Heart right ventricle (tissue), 16 donors: ENCODE results near the gene RRP15. TPM values are rescaled to one million over a fixed set of nuclear protein-coding genes. Genes with fewer than 3 reads are reported as not detected.

Experiments used
- ATAC-seq, 8 donors: fragments of 200-7000 bp; cut with Tn5 transposase; one replicate each; pipeline ENCODE4 v1.9.1; 2020; ENCODE audit warnings: mild to moderate bottlenecking in 8 of 8, moderate library complexity in 8 of 8, moderate number of reproducible peaks in 1 of 8
- DNase-seq, 2 donors: peaks; one replicate each; pipeline ENCODE4 v3.0.0-alpha.2; 2020
- H3K27ac ChIP-seq, 10 donors: fragments of 200-600 bp; sonication (generic) in 2 of 10; one replicate each; pipeline versions ENCODE4 v1.5.0 to v1.8.0; 2020 to 2022; ENCODE audit warnings: mild to moderate bottlenecking in 3 of 10
- H3K27me3 ChIP-seq, 7 donors: fragments of 200-600 bp; one replicate each; pipeline ENCODE4 v1.8.0; 2021 to 2022; ENCODE audit warnings: mild to moderate bottlenecking in 2 of 7
- H3K36me3 ChIP-seq, 9 donors: fragments of 200-600 bp; sonication (generic) in 1 of 9; one replicate each; pipeline versions ENCODE4 v1.5.0 to v1.8.0; 2020 to 2022; ENCODE audit warnings: mild to moderate bottlenecking in 2 of 9
- H3K4me1 ChIP-seq, 9 donors: fragments of 200-600 bp; sonication (generic) in 1 of 9; one replicate each; pipeline versions ENCODE4 v1.5.0 to v1.8.0; 2020 to 2022; ENCODE audit warnings: mild to moderate bottlenecking in 4 of 9
- H3K4me3 ChIP-seq, 10 donors: fragments of 200-600 bp; sonication (generic) in 2 of 10; one replicate each; pipeline versions ENCODE4 v1.5.0 to v1.8.0; 2020 to 2022; ENCODE audit warnings: mild to moderate bottlenecking in 7 of 10, moderate library complexity in 2 of 10
- H3K9me3 ChIP-seq, 11 donors: fragments of 200-600 bp in 10 of 11; sonication (generic) in 2 of 11; one replicate each; pipeline versions ENCODE4 v1.5.0 to v1.8.0; 2013 to 2022; ENCODE audit warnings: mild to moderate bottlenecking in 2 of 11, control low read depth in 1 of 11, moderate library complexity in 1 of 11
- CTCF ChIP-seq, 9 donors: fragments of 200-600 bp; sonication (generic) in 2 of 9; IDR thresholded peaks; one replicate each; pipeline versions ENCODE4 v1.5.0 to v1.8.0; 2021 to 2022; ENCODE audit warnings: antibody characterized with exemption in 9 of 9, mild to moderate bottlenecking in 5 of 9, moderate library complexity in 1 of 9
- WGBS, 2 donors: extraction: QIAGEN DNeasy Blood & Tissue Kit; methylation state at CpG; one replicate each; pipeline ENCODE4 v1.1.7; 2013; ENCODE audit warnings: inconsistent platforms in 1 of 2; 5-methylcytosine and 5-hydroxymethylcytosine counted together
- intact Hi-C, 10 donors: fragments of 100-400 bp; cut with DNase I; formaldehyde crosslinking; loops; one replicate each; pipeline versions ENCODE4 v1.11.1 to v1.14.2; 2022
- polyA plus RNA-seq, 2 donors: library from polyadenylated mRNA; stranded (reverse); fragments of 200-250 nt; gene quantifications; one replicate each; pipeline ENCODE4 v1.2.3, GENCODE V29; 2013
- total RNA-seq, 10 donors: library from RNA; stranded (reverse); fragmentation: NEBNext Ultra II Directional in 3 of 10; extraction: Animal tissue kit (Norgen Biotek cat#: 25700) in 3 of 10; gene quantifications; one replicate each; pipeline versions ENCODE4 v1.2.1 to v1.2.4, GENCODE V29; 2021 to 2023
- donor health status: Arrhythmogenic right ventricular cardiomyopathy.
- donor health status: ischemic (EF 13 %, LVEDD 7.1; RV severe dilation, severe dysfunction).
- donor health status: healthy with polysubstance abuse.
- donor health status: DM: no; HTN: yes; CAD: no.
- donor health status: DM: no; HTN: no; CAD: no.
- donor health status: ischemic (EF 25% LVEDD 6.9; RV normal size, moderate dysfunction).
- donor health status: ischemic (EF 25% LVEDD 5.7; RV mildly dilated, moderate dysfunction).
- donor health status: healthy.
- donor health status: DM: yes; HTN: yes; CAD: no.
- donor health status: Ischemic cardiomyopathy.
- donor health status: ischemic (EF 35%, LVEDD 5.7; RV mildly dilated, moderate dysfunction).
- donor health status: nonischemic (EF 11% LVEDD 7.7; RV severe dilation, severe dysfunction).
- donor health status: DM: yes; HTN: yes; CAD: no.
- donor health status: PGD.
- donor health status: ischemic (EF 29% LVEDD 5.4; RV normal size, mild dysfunction).
- donor health status: nonischemic (EF 23%, LVEDD 6.1; RV moderate dilation, normal function).

The RRP15 gene
- total and polyA plus RNA-seq, 12 donors = 3.6 to 26.6 (median 21.1) TPM

GRCh38 chr1:218322762-218323161 lies 37.7 kb downstream of the RRP15 start:
- 95 to 97% methylated on average over 17 of the region's 17 CpGs for WGBS, 2 donors
- H3K36me3 ChIP-seq = peaks cover 0 to 35% (median 9%) of the 10 kb centered on the region in 9 donors
- no peaks in the 10 kb centered on the region for H3K9me3 ChIP-seq
- no peak overlapping the region for H3K27ac ChIP-seq
- no peak overlapping the region for H3K4me3 ChIP-seq
- TF ChIP-seq CTCF (IDR thresholded peaks at IDR 0.05) = no peak
- no peak for ATAC-seq
- no peak for DNase-seq
- H3K27me3 ChIP-seq = no peaks in the 10 kb centered on the region
- intact Hi-C loops = loop anchor here in 4 of 10 donors (10.0 kb wide), 3 partner anchors 1242 to 1492 kb away; no protein-coding TSS in a partner anchor
- no peaks in the 10 kb centered on the region for H3K4me1 ChIP-seq

- 97 to 99% methylated on average over 21 of the region's 21 CpGs for WGBS, 2 donors
Observed at GRCh38 chr1:218323568-218324225, 38.6 kb downstream of the RRP15 start.

GRCh38 chr1:218324226-218324580 lies 39.1 kb downstream of the RRP15 start:
- Histone ChIP-seq H3K4me1 (no peaks in the 10 kb centered on the region), H3K9me3 (no peaks in the 10 kb centered on the region), H3K27ac (no peak overlapping the region), H3K4me3 (no peak overlapping the region), H3K36me3 (peaks cover 0 to 32% (median 9%) of the 10 kb centered on the region in 9 donors), H3K27me3 (no peaks in the 10 kb centered on the region)
- DNase-seq = no peak
- WGBS, 2 donors = 95 to 97% methylated on average over 20 of the region's 20 CpGs
- intact Hi-C loops = loop anchor here in 4 of 10 donors (10.0 kb wide), 3 partner anchors 1241 to 1491 kb away; no protein-coding TSS in a partner anchor
- ATAC-seq = peak in 1 of 8 donors; percentile 17
- TF ChIP-seq CTCF (IDR thresholded peaks at IDR 0.05) = no peak

More at GRCh38 chr1:218323568-218324225, 38.6 kb downstream of the RRP15 start:
- intact Hi-C loops = loop anchor here in 4 of 10 donors (10.0 kb wide), 3 partner anchors 1241 to 1491 kb away; no protein-coding TSS in a partner anchor
- Histone ChIP-seq H3K36me3 (peaks cover 0 to 32% (median 9%) of the 10 kb centered on the region in 9 donors), H3K4me3 (no peak overlapping the region), H3K4me1 (no peaks in the 10 kb centered on the region), H3K9me3 (no peaks in the 10 kb centered on the region), H3K27ac (no peak overlapping the region), H3K27me3 (no peaks in the 10 kb centered on the region)
- no peak for TF ChIP-seq CTCF (IDR thresholded peaks at IDR 0.05)
- DNase-seq = no peak
- peak in 2 of 8 donors; percentile 24 to 57 for ATAC-seq

- H3K27me3 ChIP-seq = no peaks in the 10 kb centered on the region
- peaks cover 0 to 18% (median 0%) of the 10 kb centered on the region in 9 donors for H3K36me3 ChIP-seq
- WGBS, 2 donors = 78 to 80% methylated on average over 3 of the region's 3 CpGs
- H3K4me1 ChIP-seq = no peaks in the 10 kb centered on the region
- ATAC-seq (no peak), DNase-seq (no peak)
- no peaks in the 10 kb centered on the region for H3K9me3 ChIP-seq
- intact Hi-C loops = loop anchor here in 7 of 10 donors (5.0 to 10.0 kb wide), 5 partner anchors 1236 to 1486 kb away; no protein-coding TSS in a partner anchor
- no peak overlapping the region for H3K4me3 ChIP-seq
- no peak for TF ChIP-seq CTCF (IDR thresholded peaks at IDR 0.05)
- H3K27ac ChIP-seq = no peak overlapping the region
Observed at GRCh38 chr1:218328769-218329168, 43.7 kb downstream of the RRP15 start.
